NB4 (cell line): ENCODE measurements around the gene SETD5.
"Not testable (repeated sequence)": the region's sequence is repeated elsewhere in the genome, so short reads cannot be mapped to it uniquely, and the experiment has no call there.

Experiments used
- POLR2A ChIP-seq: IDR thresholded peaks from 2 replicates; pipeline ENCODE4 v1.6.1; 2011; ENCODE audit warnings: mild to moderate bottlenecking; ENCODE audit not compliant: insufficient read length; ENCODE audit errors: extremely low read depth
- TF ChIP-seq, protein P1 (sequence below): IDR thresholded peaks from 2 replicates; pipeline ENCODE4 v1.6.1; 2011; ENCODE audit warnings: low read depth, low read length
- TF ChIP-seq, protein P2 (sequence below): IDR thresholded peaks from one replicate; pipeline ENCODE4 v1.5.1; 2012; ENCODE audit warnings: low read depth, low read length

DNA sequence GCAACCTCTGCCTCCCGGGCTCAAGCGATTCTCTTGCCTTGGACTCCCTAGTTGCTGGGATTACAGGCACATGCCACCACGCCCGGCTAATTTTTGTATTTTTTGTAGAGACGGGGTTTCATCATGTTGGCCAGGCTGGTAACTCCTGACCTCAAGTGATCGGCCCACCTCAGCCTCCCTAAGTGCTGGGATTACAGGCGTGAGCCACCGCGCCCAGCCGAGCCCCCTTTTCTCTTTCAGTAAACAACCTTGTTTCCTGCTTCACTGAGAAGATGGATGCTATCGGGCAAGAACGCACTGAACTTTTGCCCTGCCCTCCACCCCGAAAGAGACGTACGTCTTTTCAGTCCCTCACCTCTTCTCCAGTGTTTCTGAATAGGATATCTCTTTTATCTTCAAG lies 96.6 kb downstream of the SETD5 start:
- TF ChIP-seq, protein P1, sequence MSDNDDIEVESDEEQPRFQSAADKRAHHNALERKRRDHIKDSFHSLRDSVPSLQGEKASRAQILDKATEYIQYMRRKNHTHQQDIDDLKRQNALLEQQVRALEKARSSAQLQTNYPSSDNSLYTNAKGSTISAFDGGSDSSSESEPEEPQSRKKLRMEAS, result not testable (repeated sequence)
- TF ChIP-seq, protein P2, sequence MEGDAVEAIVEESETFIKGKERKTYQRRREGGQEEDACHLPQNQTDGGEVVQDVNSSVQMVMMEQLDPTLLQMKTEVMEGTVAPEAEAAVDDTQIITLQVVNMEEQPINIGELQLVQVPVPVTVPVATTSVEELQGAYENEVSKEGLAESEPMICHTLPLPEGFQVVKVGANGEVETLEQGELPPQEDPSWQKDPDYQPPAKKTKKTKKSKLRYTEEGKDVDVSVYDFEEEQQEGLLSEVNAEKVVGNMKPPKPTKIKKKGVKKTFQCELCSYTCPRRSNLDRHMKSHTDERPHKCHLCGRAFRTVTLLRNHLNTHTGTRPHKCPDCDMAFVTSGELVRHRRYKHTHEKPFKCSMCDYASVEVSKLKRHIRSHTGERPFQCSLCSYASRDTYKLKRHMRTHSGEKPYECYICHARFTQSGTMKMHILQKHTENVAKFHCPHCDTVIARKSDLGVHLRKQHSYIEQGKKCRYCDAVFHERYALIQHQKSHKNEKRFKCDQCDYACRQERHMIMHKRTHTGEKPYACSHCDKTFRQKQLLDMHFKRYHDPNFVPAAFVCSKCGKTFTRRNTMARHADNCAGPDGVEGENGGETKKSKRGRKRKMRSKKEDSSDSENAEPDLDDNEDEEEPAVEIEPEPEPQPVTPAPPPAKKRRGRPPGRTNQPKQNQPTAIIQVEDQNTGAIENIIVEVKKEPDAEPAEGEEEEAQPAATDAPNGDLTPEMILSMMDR, result not testable (repeated sequence)
- TF ChIP-seq POLR2A, result not testable (repeated sequence)
